Hepatocyte (in vitro differentiated cells): Measurements from ENCODE around the gene DLG2. TPM values are rescaled to one million over a fixed set of nuclear protein-coding genes. Genes with fewer than 3 reads are reported as not detected.

Source experiments
- DNase-seq: peaks from one replicate; pipeline ENCODE4 v3.0.0-alpha.2; 2016; ENCODE audit warnings: low spot score
- H2AFZ ChIP-seq: fragments of 200-600 bp; sonication (generic); 2 replicates; pipeline ENCODE4 v1.6.0; 2016; ENCODE audit warnings: antibody characterized with exemption, mild to moderate bottlenecking
- H3K27ac ChIP-seq: fragments of 200-600 bp; sonication (generic); 2 replicates; pipeline ENCODE4 v1.5.1; 2016; ENCODE audit warnings: mild to moderate bottlenecking
- H3K27me3 ChIP-seq: fragments of 200-600 bp; sonication (generic); 2 replicates; pipeline ENCODE4 v1.6.1; 2016
- H3K36me3 ChIP-seq: fragments of 200-600 bp; sonication (generic); replicated peaks from 2 replicates; pipeline ENCODE4 v1.5.1; 2016; ENCODE audit warnings: low read depth; ENCODE audit not compliant: insufficient read depth
- H3K4me1 ChIP-seq: fragments of 200-600 bp; sonication (generic); 2 replicates; pipeline ENCODE4 v1.5.1; 2016; ENCODE audit warnings: mild to moderate bottlenecking, moderate library complexity; ENCODE audit not compliant: insufficient read depth
- H3K4me2 ChIP-seq: fragments of 200-600 bp; sonication (generic); 2 replicates; pipeline ENCODE4 v1.6.0; 2016
- H3K4me3 ChIP-seq: fragments of 200-600 bp; sonication (generic); 2 replicates; pipeline ENCODE4 v1.5.1; 2016; ENCODE audit warnings: mild to moderate bottlenecking
- H3K79me2 ChIP-seq: fragments of 200-600 bp; sonication (generic); 2 replicates; pipeline ENCODE4 v1.6.0; 2017; ENCODE audit warnings: mild to moderate bottlenecking
- H3K9me2 ChIP-seq: fragments of 200-600 bp; sonication (generic); replicated peaks from 2 replicates; pipeline ENCODE4 v1.6.0; 2017; ENCODE audit warnings: mild to moderate bottlenecking; ENCODE audit not compliant: insufficient read depth
- H3K9me3 ChIP-seq: fragments of 200-600 bp; sonication (generic); 2 replicates; pipeline ENCODE4 v1.5.1; 2016; ENCODE audit warnings: low read depth, mild to moderate bottlenecking
- H4K20me1 ChIP-seq: fragments of 200-600 bp; sonication (generic); 2 replicates; pipeline ENCODE4 v1.6.0; 2016; ENCODE audit warnings: mild to moderate bottlenecking; ENCODE audit not compliant: insufficient read depth, poor library complexity, severe bottlenecking
- EZH2 ChIP-seq: fragments of 200-600 bp; sonication (generic); IDR thresholded peaks from 2 replicates; pipeline ENCODE4 v1.6.1; 2016; ENCODE audit warnings: antibody characterized with exemption, mild to moderate bottlenecking, borderline replicate concordance
- EZH2phosphoT487 ChIP-seq: fragments of 200-600 bp; sonication (generic); IDR thresholded peaks from one replicate; pipeline ENCODE4 v1.6.1; 2018; ENCODE audit warnings: antibody characterized with exemption, mild to moderate bottlenecking, low read depth, moderate library complexity; ENCODE audit not compliant: unreplicated experiment, severe bottlenecking
- WGBS: methylation state at CpG from one replicate; pipeline ENCODE4 v1.1.6; 2016; ENCODE audit warnings: low lambda C conversion rate; ENCODE audit errors: missing lambda C conversion rate; 5-methylcytosine and 5-hydroxymethylcytosine counted together
- polyA plus RNA-seq: library from polyadenylated mRNA; unstranded; fragments of >200 nt; fragmentation: Nextera tagmentation; extraction: Ambion mirVana; gene quantifications from 2 replicates; pipeline ENCODE4 v1.2.1, GENCODE V29; 2016
- total RNA-seq: library from RNA; depleted of rRNA; stranded (reverse); fragments of >200 nt; gene quantifications from 2 replicates; pipeline ENCODE4 v1.2.3, GENCODE V29; 2014
- TF ChIP-seq, protein P1 (sequence below): fragments of 200-600 bp; sonication (generic); IDR thresholded peaks from 2 replicates; pipeline ENCODE4 v1.5.1; 2016; ENCODE audit warnings: antibody characterized with exemption, mild to moderate bottlenecking; ENCODE audit not compliant: poor library complexity

DLG2 gene
- total and polyA plus RNA-seq, 2 experiments from 2014 or later: 2.6 to 6.8 TPM

DNA sequence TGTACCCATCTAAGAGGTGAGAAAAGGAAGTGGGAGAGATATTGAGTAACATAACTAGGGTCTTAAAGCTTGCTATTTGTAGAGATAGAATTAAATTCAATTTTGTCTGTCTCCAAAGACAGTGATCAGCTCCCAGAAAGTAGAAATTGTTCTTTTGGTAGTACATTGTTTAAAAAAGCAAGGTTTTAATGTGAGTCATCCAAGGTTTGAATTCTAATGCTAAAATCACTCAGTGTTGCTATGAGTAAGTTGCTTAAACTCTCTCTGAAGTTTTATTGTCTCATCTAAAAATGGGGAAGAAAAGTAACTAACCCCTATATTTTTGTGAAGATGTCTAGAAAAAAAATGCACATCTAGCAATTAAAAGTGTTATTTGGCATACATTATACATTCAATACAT lies 1336.5 kb downstream of the DLG2 start:
- H3K9me2 ChIP-seq: no peaks in the 10 kb centered on the region
- no peaks in the 10 kb centered on the region for H3K9me3 ChIP-seq
- H3K36me3 ChIP-seq: no peaks in the 10 kb centered on the region
- H3K27ac ChIP-seq: no peak overlapping the region
- H3K4me3 ChIP-seq: no peak overlapping the region
- H2AFZ ChIP-seq: no peak overlapping the region
- TF ChIP-seq EZH2 (no peak), EZH2phosphoT487 (no peak)
- TF ChIP-seq, protein P1, sequence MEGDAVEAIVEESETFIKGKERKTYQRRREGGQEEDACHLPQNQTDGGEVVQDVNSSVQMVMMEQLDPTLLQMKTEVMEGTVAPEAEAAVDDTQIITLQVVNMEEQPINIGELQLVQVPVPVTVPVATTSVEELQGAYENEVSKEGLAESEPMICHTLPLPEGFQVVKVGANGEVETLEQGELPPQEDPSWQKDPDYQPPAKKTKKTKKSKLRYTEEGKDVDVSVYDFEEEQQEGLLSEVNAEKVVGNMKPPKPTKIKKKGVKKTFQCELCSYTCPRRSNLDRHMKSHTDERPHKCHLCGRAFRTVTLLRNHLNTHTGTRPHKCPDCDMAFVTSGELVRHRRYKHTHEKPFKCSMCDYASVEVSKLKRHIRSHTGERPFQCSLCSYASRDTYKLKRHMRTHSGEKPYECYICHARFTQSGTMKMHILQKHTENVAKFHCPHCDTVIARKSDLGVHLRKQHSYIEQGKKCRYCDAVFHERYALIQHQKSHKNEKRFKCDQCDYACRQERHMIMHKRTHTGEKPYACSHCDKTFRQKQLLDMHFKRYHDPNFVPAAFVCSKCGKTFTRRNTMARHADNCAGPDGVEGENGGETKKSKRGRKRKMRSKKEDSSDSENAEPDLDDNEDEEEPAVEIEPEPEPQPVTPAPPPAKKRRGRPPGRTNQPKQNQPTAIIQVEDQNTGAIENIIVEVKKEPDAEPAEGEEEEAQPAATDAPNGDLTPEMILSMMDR: no peak
- H4K20me1 ChIP-seq: no peaks in the 10 kb centered on the region
- H3K4me2 ChIP-seq: no peak overlapping the region
- no peaks in the 10 kb centered on the region for H3K79me2 ChIP-seq
- no peak for DNase-seq
- H3K27me3 ChIP-seq: no peaks in the 10 kb centered on the region
- no peaks in the 10 kb centered on the region for H3K4me1 ChIP-seq

DNA sequence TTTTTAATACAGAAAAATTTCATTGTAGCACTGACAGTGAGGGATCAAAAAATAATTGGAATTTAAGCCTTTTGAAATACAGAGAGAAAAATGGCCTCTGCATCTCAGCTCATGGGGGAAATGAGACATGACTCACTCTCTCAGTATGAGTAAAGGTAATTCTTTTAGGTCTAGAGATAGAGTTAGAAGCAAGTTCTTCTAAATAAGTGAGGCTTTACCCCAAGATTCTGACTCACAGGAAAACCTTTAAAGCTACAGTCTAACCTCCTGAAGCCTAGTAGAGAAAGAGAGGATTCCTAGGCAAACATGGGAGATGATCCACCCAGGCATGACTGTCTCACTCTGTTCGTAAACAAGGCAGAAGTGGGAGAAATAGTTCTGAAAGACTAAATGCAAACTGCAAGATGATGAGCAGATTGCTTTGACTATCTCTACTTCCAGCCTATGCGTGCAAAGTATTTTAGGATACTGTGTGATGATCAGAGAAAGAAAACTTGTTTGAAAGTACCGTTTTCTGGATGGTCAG lies 1337.7 kb downstream of the DLG2 start:
- DNase-seq: peak; percentile 4
- H3K4me1 ChIP-seq: no peaks in the 10 kb centered on the region
- H3K9me3 ChIP-seq: no peaks in the 10 kb centered on the region
- no peak for TF ChIP-seq EZH2
- no peak for TF ChIP-seq EZH2phosphoT487
- TF ChIP-seq, protein P1: no peak
- no peaks in the 10 kb centered on the region for H3K36me3 ChIP-seq
- H3K9me2 ChIP-seq: no peaks in the 10 kb centered on the region
- no peak overlapping the region for H2AFZ ChIP-seq
- WGBS: 81% methylated on average over 3 of the region's 3 CpGs
- no peak overlapping the region for H3K27ac ChIP-seq
- no peak overlapping the region for H3K4me2 ChIP-seq
- no peaks in the 10 kb centered on the region for H3K79me2 ChIP-seq
- no peak overlapping the region for H3K4me3 ChIP-seq
- H4K20me1 ChIP-seq: no peaks in the 10 kb centered on the region
- H3K27me3 ChIP-seq: no peaks in the 10 kb centered on the region

DNA sequence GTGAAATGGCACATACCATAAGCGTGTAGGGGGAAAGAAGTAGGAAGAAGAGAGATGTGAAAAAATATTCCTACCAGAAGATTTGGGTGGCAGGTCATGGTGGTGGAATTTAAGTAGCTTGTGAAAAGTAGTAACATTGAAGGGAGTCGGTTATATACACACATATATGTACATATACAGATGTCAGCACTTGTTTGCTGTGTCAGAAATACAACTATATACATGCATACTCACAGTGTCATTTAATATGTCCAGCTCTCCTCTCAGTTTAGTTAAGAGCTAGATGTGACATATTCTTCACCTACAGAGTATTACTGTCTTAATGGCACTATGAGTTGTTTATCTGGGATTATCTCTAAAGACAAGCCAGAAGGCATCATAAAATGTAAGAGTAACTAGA lies 1353.6 kb downstream of the DLG2 start:
- Histone ChIP-seq H2AFZ (no peak overlapping the region), H3K79me2 (no peaks in the 10 kb centered on the region), H3K36me3 (no peaks in the 10 kb centered on the region), H3K9me3 (no peaks in the 10 kb centered on the region), H4K20me1 (no peaks in the 10 kb centered on the region), H3K27me3 (no peaks in the 10 kb centered on the region), H3K4me2 (no peak overlapping the region), H3K27ac (no peak overlapping the region), H3K4me3 (no peak overlapping the region), H3K4me1 (no peaks in the 10 kb centered on the region), H3K9me2 (no peaks in the 10 kb centered on the region)
- 84% methylated on average over 2 of the region's 2 CpGs for WGBS
- no peak for DNase-seq
- TF ChIP-seq, protein P1: no peak
- TF ChIP-seq EZH2phosphoT487: no peak
- no peak for TF ChIP-seq EZH2

DNA sequence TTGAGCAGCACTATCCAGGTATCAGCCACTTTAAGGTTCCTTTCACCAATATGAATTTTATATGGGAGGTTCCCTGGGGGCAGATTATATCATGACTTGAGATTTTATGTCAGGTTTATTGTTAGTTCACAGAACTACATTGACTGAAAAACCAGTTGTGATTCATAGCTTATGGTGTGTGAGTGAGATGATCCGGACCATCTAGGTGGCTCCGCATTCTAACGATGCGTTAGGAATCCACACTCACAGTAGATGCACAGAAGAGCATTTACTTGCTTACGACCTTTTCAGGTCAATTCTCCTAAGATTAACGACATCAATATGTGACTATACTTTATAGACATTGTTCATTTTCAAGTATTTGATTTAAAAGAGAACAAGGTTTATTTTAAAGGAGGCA lies 1356.7 kb downstream of the DLG2 start:
- no peaks in the 10 kb centered on the region for H4K20me1 ChIP-seq
- DNase-seq: no peak
- no peaks in the 10 kb centered on the region for H3K36me3 ChIP-seq
- H3K9me3 ChIP-seq: no peaks in the 10 kb centered on the region
- WGBS: 89% methylated on average over 6 of the region's 6 CpGs
- TF ChIP-seq EZH2 (no peak), EZH2phosphoT487 (no peak)
- TF ChIP-seq, protein P1: no peak
- no peaks in the 10 kb centered on the region for H3K4me1 ChIP-seq
- no peaks in the 10 kb centered on the region for H3K79me2 ChIP-seq
- no peak overlapping the region for H2AFZ ChIP-seq
- H3K27ac ChIP-seq: no peak overlapping the region
- no peak overlapping the region for H3K4me2 ChIP-seq
- H3K9me2 ChIP-seq: no peaks in the 10 kb centered on the region
- H3K27me3 ChIP-seq: no peaks in the 10 kb centered on the region
- H3K4me3 ChIP-seq: no peak overlapping the region
